GM12878 (cell line): ENCODE data around the gene USP5. TPM values are rescaled to one million over a fixed set of nuclear protein-coding genes. Genes with fewer than 3 reads are reported as not detected.
A peak's percentile ranks its signal among the peaks of the same experiment; 100 is the strongest.

Experiments
- ATAC-seq: fragments of 200-7000 bp; cut with Tn5 transposase; 3 replicates; pipeline ENCODE4 v1.9.1; 2020; ENCODE audit warnings: mild to moderate bottlenecking, moderate library complexity
- BruUV-seq: library from RNA; stranded (reverse); fragments of 400-500 nt; replicated peaks from 2 replicates; lab custom pipeline; 2021; lab: Mats Ljungman, UMichigan
- CTCF ChIA-PET: fragments of 300-600 bp; sonication (Branson Sonifier 250); formaldehyde crosslinking; extraction: SDS; loops from one replicate; lab custom pipeline; 2021; ENCODE audit warnings: inconsistent platforms; lab: Yijun Ruan, JAX
- POLR2A ChIA-PET: fragments of 350-600 bp; formaldehyde crosslinking; extraction: SDS; loops from one replicate; lab custom pipeline; 2021; ENCODE audit warnings: inconsistent platforms; lab: Charles Lee
- RAD21 ChIA-PET: fragments of 300-600 bp; sonication (Branson Sonifier 250); formaldehyde crosslinking; loops from one replicate; lab custom pipeline; 2023; ENCODE audit warnings: antibody characterized with exemption; ENCODE audit not compliant: unreplicated experiment; lab: Charles Lee
- SMC1A ChIA-PET: fragments of 300-600 bp; sonication (Branson Sonifier 250); formaldehyde crosslinking; loops from one replicate; lab custom pipeline; 2023; ENCODE audit not compliant: unreplicated experiment, uncharacterized antibody; lab: Charles Lee
- DNase-seq: peaks from one replicate; pipeline ENCODE4 v3.0.0-alpha.2; 2011; ENCODE audit warnings: low read depth, low spot score
- FAIRE-seq: peaks from 3 replicates; lab custom pipeline; 2011; peaks lifted over from hg19 to GRCh38; lab: Jason Lieb, UNC
- H2AFZ ChIP-seq: 2 replicates; pipeline ENCODE4 v1.6.0; 2011; ENCODE audit warnings: low read depth, low read length, control low read depth; ENCODE audit not compliant: control insufficient read depth
- H3K27ac ChIP-seq: 2 replicates; pipeline ENCODE4 v1.5.1; 2011; ENCODE audit warnings: control low read depth; ENCODE audit not compliant: control insufficient read depth, insufficient read depth
- H3K27me3 ChIP-seq, 2 experiments: replicated peaks in 1 of 2; 2 replicates each; pipeline versions ENCODE4 v1.6.0 to v1.6.1; 2011; ENCODE audit warnings: low read length in 1 of 2; ENCODE audit not compliant: control insufficient read depth in 2 of 2, insufficient read depth in 2 of 2
- H3K36me3 ChIP-seq, 2 experiments: 2 replicates each; pipeline ENCODE4 v1.5.1; 2011; ENCODE audit warnings: low read length in 1 of 2; ENCODE audit not compliant: control insufficient read depth in 2 of 2, insufficient read depth in 2 of 2
- H3K4me1 ChIP-seq: 2 replicates; pipeline ENCODE4 v1.6.1; 2011; ENCODE audit warnings: mild to moderate bottlenecking, low read length, moderate library complexity, mixed read lengths; ENCODE audit not compliant: control insufficient read depth, insufficient read depth
- H3K4me2 ChIP-seq: 2 replicates; pipeline ENCODE4 v1.6.0; 2011; ENCODE audit warnings: control low read depth; ENCODE audit not compliant: control insufficient read depth, insufficient read depth
- H3K4me3 ChIP-seq: fragments of 200-600 bp; sonication (generic); 2 replicates; pipeline ENCODE4 v1.5.1; 2016
- H3K79me2 ChIP-seq: 2 replicates; pipeline ENCODE4 v1.6.0; 2011; ENCODE audit warnings: low read length; ENCODE audit not compliant: control insufficient read depth, insufficient read depth
- H3K9ac ChIP-seq: 2 replicates; pipeline ENCODE4 v1.8.0; 2011; ENCODE audit warnings: low read length, control low read depth, mixed read lengths; ENCODE audit not compliant: control insufficient read depth, insufficient read depth
- H3K9me3 ChIP-seq: replicated peaks from 3 replicates; pipeline ENCODE4 v1.5.1; 2011; ENCODE audit warnings: mild to moderate bottlenecking, low read length; ENCODE audit not compliant: control insufficient read depth, insufficient read depth
- H4K20me1 ChIP-seq: 2 replicates; pipeline ENCODE4 v1.6.0; 2011; ENCODE audit not compliant: control insufficient read depth, insufficient read depth
- BACH1 ChIP-seq: fragments of 450-650 bp; IDR thresholded peaks from 2 replicates; pipeline ENCODE4 v1.6.1; 2017; ENCODE audit warnings: mild to moderate bottlenecking, borderline replicate concordance
- FOXK2 ChIP-seq: fragments of 450-650 bp; IDR thresholded peaks from 2 replicates; pipeline ENCODE4 v1.6.1; 2017; ENCODE audit warnings: mild to moderate bottlenecking, moderate library complexity
- POLR2AphosphoS5 ChIP-seq: IDR thresholded peaks from 2 replicates; pipeline ENCODE4 v1.6.1; 2011; ENCODE audit warnings: mild to moderate bottlenecking, low read length, inconsistent platforms
- PRDM15 ChIP-seq: fragments of 450-650 bp; formaldehyde crosslinking; IDR thresholded peaks from 2 replicates; pipeline ENCODE4 v1.4.0; 2020; ENCODE audit warnings: mild to moderate bottlenecking, moderate library complexity
- RCOR1 ChIP-seq: conservative IDR thresholded peaks from 2 replicates; pipeline ENCODE4 v1.6.1; 2012; ENCODE audit warnings: low read depth, low read length, improper control_type of control experiment
- ZBTB11 ChIP-seq: fragments of 450-650 bp; formaldehyde crosslinking; IDR thresholded peaks from 2 replicates; pipeline ENCODE4 v1.5.0; 2022; ENCODE audit warnings: mild to moderate bottlenecking, missing genetic modification characterization
- WGBS: methylation state at CpG from one replicate; pipeline ENCODE4 v1.1.6; 2016; ENCODE audit warnings: low lambda C conversion rate; ENCODE audit not compliant: insufficient replicate concordance, insufficient coverage; ENCODE audit errors: missing lambda C conversion rate; 5-methylcytosine and 5-hydroxymethylcytosine counted together
- in situ Hi-C: fragments of 300-500 bp; cut with MboI; formaldehyde crosslinking; loops from 9 replicates; pipeline ENCODE4 v1.14.3; 2018; ENCODE audit warnings: mixed read lengths
- intact Hi-C: fragments of 100-400 bp; cut with micrococcal nuclease; formaldehyde crosslinking; loops from one replicate; pipeline ENCODE4 v1.14.2; 2022; ENCODE audit not compliant: unreplicated experiment
- polyA plus RNA-seq, 11 experiments: library from polyadenylated mRNA; depleted of rRNA in 4 of 11; unstranded in 6 of 11; stranded (reverse) in 5 of 11; fragments of >200 nt; fragmentation: Nextera tagmentation in 4 of 11; fragmentation: Illumina TruSeq in 1 of 11; extraction: Ambion mirVana in 4 of 11; extraction: Trizol in 1 of 11; gene quantifications; 1 replicate in 1 of 11; 2 replicates in 10 of 11; pipeline versions ENCODE4 v1.2.1 to v1.2.3, GENCODE V29; 2011 to 2016; ENCODE audit warnings: inconsistent platforms in 2 of 11, missing spikeins in 2 of 11, low read depth in 1 of 11
- total RNA-seq, 4 experiments: library from RNA; depleted of rRNA in 3 of 4; stranded (reverse); fragments of >200 nt in 3 of 4; fragmentation: Illumina TruSeq in 1 of 4; extraction: Trizol in 1 of 4; gene quantifications; 2 replicates each; pipeline versions ENCODE4 v1.2.1 to v1.2.3, GENCODE V29; 2013 to 2021
- TF ChIP-seq, protein P1 (sequence below): fragments of 450-650 bp; IDR thresholded peaks from 2 replicates; pipeline ENCODE4 v1.6.1; 2017; ENCODE audit warnings: mild to moderate bottlenecking, moderate library complexity

The USP5 gene
- total and polyA plus RNA-seq, 10 of the 15 experiments (the other 5 are each of a cell fraction or from before 2014, with no cell fraction given) = 2.5 to 124 (median 74.6) TPM

DNA sequence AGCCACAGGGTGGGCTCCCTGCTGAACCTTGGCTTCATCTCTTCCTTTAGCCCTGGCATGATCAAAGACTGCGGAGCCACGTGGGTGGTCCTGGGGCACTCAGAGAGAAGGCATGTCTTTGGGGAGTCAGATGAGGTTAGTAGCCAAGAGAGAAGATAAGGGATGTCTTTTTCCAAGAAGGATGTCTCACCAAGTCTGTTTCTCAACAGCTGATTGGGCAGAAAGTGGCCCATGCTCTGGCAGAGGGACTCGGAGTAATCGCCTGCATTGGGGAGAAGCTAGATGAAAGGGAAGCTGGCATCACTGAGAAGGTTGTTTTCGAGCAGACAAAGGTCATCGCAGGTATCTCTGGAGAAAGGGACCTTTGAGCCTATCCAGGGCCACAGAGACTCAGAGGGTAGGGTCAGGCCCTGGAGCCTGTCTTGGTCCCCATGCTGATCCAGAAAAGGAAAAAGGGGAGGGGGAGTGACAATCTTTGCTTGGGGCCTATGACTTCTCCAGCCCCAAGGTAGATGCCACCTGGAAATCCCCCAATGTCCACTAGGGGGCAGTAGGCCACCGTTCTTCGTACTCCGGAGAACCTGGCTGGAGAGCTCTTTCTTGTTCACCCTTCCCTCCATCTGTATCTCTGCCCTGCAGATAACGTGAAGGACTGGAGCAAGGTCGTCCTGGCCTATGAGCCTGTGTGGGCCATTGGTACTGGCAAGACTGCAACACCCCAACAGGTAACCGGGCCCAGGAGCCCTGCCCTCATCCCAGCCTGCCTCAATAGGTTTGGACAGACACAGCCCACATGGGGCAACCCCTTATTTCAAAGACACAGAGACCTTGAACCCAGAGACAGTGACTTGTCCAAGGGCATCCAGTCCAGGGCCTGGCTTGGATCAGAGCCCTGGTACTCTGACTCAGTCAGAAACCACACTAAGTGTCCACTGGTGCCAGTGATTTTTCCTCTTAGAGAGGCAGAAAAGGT is 17.4 kb downstream of the USP5 start:
- ChIA-PET CTCF (interaction anchor here (0.6 to 9.5 kb wide), 37 partner anchors 8 to 243 kb away, joined by 3 to 173 read pairs (median 5); partner anchors contain the start of genes C12orf57, C1RL, CDCA3 and LPCAT3), POLR2A (interaction anchor here (0.5 to 5.7 kb wide), 11 partner anchors 11 to 243 kb away, joined by 3 to 84 read pairs (median 4); partner anchors contain the start of genes C12orf57, CDCA3, COPS7A and LRRC23), SMC1A (interaction anchor here (0.9 to 5.3 kb wide), 13 partner anchors 16 to 244 kb away, joined by 3 to 42 read pairs (median 4); partner anchors contain the start of genes C12orf57, C1RL, CDCA3 and USP5), RAD21 (interaction anchor here (0.6 to 5.6 kb wide), 16 partner anchors 17 to 242 kb away, joined by 3 to 42 read pairs (median 4); partner anchors contain the start of genes C12orf57, CDCA3, EMG1 and MLF2)
- 20% methylated on average over 11 of the region's 12 CpGs for WGBS
- Histone ChIP-seq H3K9me3 (no peaks in the 10 kb centered on the region), H3K27me3 (no peaks in the 10 kb centered on the region), H3K4me2 (peak overlapping the region; percentile 97), H3K79me2 (peaks cover 42% of the 10 kb centered on the region), H3K36me3 (peaks cover 20 to 24% of the 10 kb centered on the region in 2 experiments), H3K4me3 (peak overlapping the region; percentile 100), H3K27ac (peak overlapping the region; percentile 96), H3K9ac (peak overlapping the region; percentile 90), H4K20me1 (peaks cover 16% of the 10 kb centered on the region), H2AFZ (no peak overlapping the region), H3K4me1 (peaks cover 35% of the 10 kb centered on the region)
- in situ Hi-C loops (no loop called here), intact Hi-C loops (loop anchor here (1.0 to 2.0 kb wide), 4 partner anchors 22 to 243 kb away; no protein-coding TSS in a partner anchor)
- FAIRE-seq = peak; percentile 92
- ATAC-seq = peak; percentile 13
- peak; percentile 27 for DNase-seq
- BruUV-seq = no TSS peak
- TF ChIP-seq PRDM15 (CRISPR knock-in tag) (no peak), POLR2AphosphoS5 (peak; percentile 50), RCOR1 (no peak), BACH1 (0 out of 2 replicates have a peak, but pooled peaks have one; percentile 36), FOXK2 (no peak), ZBTB11 (CRISPR knock-in tag) (no peak)
- TF ChIP-seq, protein P1, sequence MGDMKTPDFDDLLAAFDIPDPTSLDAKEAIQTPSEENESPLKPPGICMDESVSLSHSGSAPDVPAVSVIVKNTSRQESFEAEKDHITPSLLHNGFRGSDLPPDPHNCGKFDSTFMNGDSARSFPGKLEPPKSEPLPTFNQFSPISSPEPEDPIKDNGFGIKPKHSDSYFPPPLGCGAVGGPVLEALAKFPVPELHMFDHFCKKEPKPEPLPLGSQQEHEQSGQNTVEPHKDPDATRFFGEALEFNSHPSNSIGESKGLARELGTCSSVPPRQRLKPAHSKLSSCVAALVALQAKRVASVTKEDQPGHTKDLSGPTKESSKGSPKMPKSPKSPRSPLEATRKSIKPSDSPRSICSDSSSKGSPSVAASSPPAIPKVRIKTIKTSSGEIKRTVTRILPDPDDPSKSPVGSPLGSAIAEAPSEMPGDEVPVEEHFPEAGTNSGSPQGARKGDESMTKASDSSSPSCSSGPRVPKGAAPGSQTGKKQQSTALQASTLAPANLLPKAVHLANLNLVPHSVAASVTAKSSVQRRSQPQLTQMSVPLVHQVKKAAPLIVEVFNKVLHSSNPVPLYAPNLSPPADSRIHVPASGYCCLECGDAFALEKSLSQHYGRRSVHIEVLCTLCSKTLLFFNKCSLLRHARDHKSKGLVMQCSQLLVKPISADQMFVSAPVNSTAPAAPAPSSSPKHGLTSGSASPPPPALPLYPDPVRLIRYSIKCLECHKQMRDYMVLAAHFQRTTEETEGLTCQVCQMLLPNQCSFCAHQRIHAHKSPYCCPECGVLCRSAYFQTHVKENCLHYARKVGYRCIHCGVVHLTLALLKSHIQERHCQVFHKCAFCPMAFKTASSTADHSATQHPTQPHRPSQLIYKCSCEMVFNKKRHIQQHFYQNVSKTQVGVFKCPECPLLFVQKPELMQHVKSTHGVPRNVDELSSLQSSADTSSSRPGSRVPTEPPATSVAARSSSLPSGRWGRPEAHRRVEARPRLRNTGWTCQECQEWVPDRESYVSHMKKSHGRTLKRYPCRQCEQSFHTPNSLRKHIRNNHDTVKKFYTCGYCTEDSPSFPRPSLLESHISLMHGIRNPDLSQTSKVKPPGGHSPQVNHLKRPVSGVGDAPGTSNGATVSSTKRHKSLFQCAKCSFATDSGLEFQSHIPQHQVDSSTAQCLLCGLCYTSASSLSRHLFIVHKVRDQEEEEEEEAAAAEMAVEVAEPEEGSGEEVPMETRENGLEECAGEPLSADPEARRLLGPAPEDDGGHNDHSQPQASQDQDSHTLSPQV = no peak
